Measurements from ENCODE around the gene SKP1. TPM values are rescaled to one million over a fixed set of nuclear protein-coding genes. Genes with fewer than 3 reads are reported as not detected.

SKP1 gene
- total RNA-seq, 1 experiment from 2014 or later: 436 TPM

DNA sequence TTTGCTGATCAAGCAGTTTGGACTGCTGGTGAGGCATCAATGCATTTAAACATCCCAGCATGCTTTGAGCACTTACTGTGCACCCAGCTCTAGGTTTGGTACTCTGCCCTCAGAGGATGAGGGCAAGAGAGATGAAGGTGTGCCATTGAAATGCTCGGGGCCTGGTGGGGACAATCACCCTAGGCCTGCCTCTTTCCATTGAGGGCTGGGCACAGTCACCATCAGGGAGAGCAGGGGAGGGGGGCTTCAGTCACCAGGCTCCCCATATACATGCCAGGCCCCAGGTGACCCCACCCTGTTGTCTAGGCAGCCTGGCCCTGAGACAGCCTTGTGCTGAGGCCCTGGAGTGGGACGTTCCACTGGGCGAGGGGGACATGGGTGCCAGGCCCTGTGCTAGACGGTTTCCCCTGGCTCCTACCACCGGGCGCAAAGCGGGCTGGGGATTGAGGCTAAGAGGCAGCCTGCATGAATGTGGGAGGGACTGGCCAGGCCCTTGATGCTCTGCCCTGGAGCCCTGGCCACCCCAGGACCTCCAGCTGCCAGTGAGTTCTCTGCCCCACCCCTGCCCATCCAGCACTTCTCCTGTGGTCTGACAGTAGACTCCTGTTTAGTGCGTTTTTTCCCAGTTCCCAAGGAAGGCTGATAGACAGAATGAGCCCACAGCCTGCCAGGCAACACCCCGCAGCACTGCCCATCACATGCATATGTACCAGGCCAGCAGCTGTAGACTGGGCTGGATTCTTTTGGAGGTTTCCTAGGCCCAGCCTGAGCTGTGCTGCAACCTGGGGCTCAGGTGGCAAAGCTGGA lies 43.4 kb downstream of the SKP1 start:
- in situ Hi-C loops (cut with HindIII; ENCODE audit: low sequenced_read_pairs): no loop called here
- no peak for DNase-seq (ENCODE audit: low spot score)

DNA sequence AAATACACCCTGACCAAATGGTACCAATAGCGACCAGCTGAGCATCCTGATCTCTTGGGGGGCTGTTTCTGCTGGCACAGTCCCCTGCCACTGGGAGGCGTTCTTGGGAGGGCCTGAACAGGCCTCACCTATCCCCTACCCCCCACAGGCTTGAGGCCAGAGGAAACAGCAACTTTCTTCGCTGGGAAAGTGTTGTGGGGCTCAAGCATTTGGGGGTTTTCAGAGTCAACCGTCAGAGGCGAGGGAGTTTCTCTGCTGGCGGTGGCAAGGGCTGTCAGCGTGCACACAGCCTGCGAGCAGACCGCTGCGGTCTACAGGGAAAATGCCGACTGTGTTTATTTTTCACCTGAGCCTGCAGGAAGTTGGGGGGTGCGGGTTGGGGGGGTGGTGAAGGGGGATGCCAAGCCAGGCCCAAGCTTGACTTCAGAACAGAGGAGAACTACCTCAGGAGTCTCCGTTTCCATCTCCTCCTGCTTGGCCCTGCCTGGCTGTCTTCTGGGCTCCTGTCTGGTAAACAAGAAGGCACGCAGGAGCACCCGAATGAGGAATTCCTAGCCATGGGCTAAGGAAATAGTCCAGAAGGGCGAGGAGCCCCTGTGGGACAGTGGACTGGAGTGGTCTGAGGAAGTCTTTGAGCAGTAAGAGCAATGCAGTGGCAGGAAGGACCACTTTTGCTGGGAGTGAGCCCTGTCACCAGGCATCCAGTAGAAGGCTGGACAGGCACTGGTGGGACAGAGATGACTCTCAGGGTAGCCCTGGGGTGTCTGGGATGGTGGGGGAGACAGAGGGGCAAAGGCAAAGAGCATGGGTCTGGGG lies 44.2 kb downstream of the SKP1 start:
- no peak for DNase-seq (ENCODE audit: low spot score)
- in situ Hi-C loops (cut with HindIII; ENCODE audit: low sequenced_read_pairs): no loop called here

DNA sequence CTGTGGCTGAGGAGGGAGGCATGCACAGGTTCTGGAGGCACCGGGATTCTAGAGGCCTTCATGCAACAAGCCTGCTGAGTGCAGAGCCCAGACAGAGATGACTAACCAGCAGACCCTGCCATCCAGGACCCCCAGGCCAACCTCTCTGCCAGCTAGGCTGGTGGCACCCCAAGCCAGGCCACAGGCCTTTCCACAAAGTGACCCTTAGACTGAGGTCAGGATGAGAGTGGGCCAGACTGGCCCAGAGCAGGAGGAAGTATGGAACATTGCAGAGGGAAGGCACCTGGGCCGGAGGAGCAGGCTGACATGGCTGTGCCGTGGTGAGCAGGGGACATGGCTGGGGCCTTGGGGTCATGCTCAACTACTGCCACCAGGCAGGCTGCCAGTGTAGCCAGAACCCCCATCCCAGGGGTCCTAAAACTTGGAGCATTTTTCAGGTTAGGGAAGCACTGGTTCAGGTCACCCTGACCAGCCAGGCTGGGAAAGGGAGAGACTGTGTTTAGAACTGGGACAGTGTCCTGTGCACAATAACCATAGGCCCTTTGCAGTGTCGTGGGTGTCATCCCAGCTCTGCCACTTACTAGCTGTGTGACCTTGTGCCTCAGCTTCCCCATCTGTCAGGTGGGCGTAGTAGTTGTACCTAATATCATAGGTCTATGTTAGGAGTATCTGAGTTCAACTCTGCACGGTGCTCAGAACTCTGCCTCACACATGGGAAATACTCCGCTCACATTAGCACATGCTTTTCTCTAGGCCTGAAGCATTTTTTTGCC lies 45.0 kb downstream of the SKP1 start:
- in situ Hi-C loops (cut with HindIII; ENCODE audit: low sequenced_read_pairs): no loop called here
- no peak for DNase-seq (ENCODE audit: low spot score)

DNA sequence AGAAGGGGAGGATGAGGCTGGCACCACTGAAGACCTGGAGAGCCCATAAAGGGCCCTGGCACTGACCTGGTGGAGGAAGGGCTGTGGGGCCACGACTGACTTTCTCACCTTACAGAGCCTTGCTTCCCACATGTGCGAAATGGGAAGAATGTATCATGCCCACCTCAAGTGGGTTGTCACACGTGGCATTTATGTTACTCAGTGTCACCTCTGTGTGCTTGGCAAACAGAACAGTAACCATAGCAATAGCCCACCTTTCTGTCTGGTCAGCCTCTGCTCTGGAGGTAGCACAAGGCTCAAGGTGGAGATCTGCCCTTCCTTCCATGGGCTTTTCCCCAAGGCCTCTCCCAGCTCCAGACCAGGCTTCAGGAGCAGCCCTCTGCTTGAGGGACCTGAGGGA lies 45.6 kb downstream of the SKP1 start:
- in situ Hi-C loops (cut with HindIII; ENCODE audit: low sequenced_read_pairs): no loop called here
- no peak for DNase-seq (ENCODE audit: low spot score)

DNA sequence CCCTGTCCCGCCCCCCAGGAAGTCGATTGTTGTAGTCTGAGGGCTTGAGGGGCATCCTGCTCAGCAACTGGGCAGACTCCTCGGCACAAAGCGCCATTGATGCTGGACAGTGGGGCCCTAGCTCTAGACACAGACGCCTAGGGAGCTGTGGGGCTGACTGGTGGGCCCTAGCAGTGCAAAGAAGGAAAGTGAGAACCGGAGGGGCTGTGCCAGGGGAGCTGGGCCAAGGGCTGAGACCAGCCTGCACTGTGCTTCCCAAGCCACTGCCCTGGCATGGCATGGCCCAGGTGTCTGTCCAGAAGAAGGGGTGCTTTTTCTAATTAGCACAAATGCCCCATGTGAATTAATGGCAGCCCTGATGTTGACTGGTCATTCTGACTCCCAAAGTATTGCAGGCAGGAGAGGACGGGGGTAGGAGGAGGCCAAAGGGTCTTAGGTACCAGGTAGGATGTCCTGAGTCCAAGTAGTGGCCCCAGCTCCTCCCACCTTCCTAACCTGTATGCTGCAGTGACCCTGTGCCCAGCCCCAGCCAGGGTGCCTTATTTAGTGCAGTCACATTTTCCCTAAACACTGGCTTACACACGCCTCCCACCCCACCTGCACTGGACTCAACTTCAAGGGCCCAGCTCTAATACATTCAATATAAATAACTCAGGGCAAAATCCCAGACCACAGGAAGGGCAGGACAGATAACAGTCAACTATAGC lies 46.4 kb downstream of the SKP1 start:
- DNase-seq (ENCODE audit: low spot score): no peak
- in situ Hi-C loops (cut with HindIII; ENCODE audit: low sequenced_read_pairs): no loop called here

DNA sequence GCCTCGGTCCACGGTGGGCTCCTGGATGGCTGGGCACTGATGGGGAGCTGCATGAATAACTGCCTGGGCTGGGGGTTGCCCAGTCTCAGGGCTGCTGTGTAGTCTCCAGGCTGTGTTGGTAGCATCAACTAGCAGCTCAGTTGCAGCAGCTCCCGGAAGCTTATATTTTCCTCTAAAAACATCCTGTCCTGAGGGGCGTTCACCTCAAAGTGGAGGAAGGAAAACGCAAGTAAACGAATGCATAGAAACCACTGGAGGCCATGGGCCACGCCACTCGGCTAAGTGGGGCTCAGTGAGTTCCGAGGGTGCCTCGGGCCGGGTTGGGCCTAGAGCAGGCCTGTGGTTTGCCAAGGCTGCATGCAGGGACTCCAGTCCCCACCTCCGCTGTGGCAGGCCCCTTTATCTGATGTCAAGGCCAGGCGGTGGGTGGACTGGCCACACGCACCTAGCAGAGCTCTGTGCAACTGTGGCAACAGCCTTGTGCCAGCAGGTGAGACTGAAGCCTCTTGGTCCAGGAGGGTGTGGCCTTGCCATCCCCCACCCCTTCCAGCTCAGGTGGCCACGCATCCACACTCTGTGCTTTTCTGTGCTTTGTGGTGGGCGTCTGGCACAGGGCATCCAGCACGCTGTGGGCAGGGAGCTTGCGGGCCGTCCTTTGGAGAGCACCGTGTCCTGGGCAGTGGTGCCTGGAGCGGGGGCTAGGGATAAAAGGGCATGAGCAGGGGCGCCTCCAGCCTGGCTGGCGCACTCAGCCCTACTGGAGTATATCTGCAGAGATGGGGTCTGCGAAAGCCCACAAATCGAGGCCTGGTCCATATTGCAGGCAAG lies 47.1 kb downstream of the SKP1 start:
- in situ Hi-C loops (cut with HindIII; ENCODE audit: low sequenced_read_pairs): loop anchor here (5.0 kb wide), 1 partner anchor 77 kb away; no protein-coding TSS in a partner anchor
- DNase-seq (ENCODE audit: low spot score): no peak

- DNase-seq (ENCODE audit: low spot score): no peak
- in situ Hi-C loops (cut with HindIII; ENCODE audit: low sequenced_read_pairs): loop anchor here (5.0 kb wide), 1 partner anchor 76 kb away; no protein-coding TSS in a partner anchor
Observed at GRCh38 chr5:134128648-134128995, 48.1 kb downstream of the SKP1 start.

- in situ Hi-C loops (cut with HindIII; ENCODE audit: low sequenced_read_pairs): loop anchor here (5.0 kb wide), 1 partner anchor 76 kb away; no protein-coding TSS in a partner anchor
- no peak for DNase-seq (ENCODE audit: low spot score)
Observed at GRCh38 chr5:134127988-134128647, 48.6 kb downstream of the SKP1 start.

GRCh38 chr5:134127376-134127861 lies 49.3 kb downstream of the SKP1 start:
- peak; percentile 67 for DNase-seq (ENCODE audit: low spot score)

GRCh38 chr5:134125039-134126015 lies 51.4 kb downstream of the SKP1 start:
- DNase-seq (ENCODE audit: low spot score): peak; percentile 91
- in situ Hi-C loops (cut with HindIII; ENCODE audit: low sequenced_read_pairs): loop anchor here (5.0 kb wide), 1 partner anchor 73 kb away; no protein-coding TSS in a partner anchor

More at GRCh38 chr5:134127376-134127861, 49.3 kb downstream of the SKP1 start:
- in situ Hi-C loops (cut with HindIII; ENCODE audit: low sequenced_read_pairs): loop anchor here (5.0 kb wide), 1 partner anchor 75 kb away; no protein-coding TSS in a partner anchor

GRCh38 chr5:134124289-134125038 lies 52.3 kb downstream of the SKP1 start:
- in situ Hi-C loops (cut with HindIII; ENCODE audit: low sequenced_read_pairs): loop anchor here (5.0 kb wide), 1 partner anchor 72 kb away; no protein-coding TSS in a partner anchor
- DNase-seq (ENCODE audit: low spot score): no peak

DNA sequence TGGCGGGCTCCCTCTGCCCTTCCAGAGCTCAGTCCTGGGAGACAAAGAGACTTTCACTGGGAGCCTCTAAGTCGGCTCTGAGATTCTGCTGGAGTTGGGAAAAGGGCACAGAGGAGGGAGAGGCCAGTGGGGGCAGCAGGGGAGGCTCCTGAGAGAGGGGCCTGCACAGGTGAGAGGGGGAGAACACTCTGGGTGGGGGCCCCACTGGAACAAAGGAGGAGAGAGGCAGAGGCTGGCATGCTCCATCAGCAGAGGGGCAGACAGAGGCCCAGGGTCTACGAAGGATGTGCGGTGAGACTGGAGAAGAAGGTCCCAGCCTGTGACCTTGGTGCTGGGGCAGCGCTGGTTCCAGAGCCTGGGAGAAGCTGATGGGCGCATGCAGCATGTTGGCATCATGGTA lies 53.4 kb downstream of the SKP1 start:
- no peak for DNase-seq (ENCODE audit: low spot score)
- in situ Hi-C loops (cut with HindIII; ENCODE audit: low sequenced_read_pairs): no loop called here

- no peak for DNase-seq (ENCODE audit: low spot score)
- in situ Hi-C loops (cut with HindIII; ENCODE audit: low sequenced_read_pairs): no loop called here
Observed at GRCh38 chr5:134122530-134122929, 54.2 kb downstream of the SKP1 start.

DNA sequence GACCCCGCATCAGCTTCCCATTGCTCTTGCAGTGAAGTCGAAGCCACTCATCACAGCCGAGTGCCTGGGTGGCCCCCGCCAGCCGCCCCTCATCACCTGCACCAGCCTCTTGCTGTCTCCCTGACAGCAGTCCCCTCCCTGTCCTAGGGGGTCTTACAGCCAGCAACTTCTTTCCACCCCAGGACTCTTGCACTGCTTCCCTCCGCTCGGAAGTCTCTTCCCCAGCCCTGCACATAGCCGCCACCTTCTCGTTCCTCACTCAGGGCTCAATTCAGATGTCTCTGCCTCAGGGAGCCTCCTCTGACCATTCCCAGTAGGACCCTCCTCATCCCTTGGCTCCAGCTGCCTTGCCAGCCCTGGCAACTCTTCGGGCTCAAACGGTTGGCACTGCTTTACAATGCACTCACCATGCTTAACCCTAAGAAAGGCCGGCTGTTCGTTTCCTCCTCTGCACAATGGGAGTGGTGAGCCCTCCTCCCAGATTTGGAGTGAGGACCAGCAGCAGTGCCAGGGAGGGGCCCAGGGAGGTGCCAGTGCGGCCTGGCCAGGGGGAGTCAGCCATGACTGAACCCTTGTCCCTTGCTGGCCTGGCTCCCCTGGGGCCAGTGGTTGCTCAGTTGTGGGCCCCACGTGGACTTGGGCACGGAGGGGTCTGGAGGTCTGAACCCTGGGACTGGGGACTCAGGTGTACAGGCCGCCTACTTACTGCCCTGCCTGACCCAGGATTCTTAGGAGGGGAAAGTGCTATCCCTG lies 56.2 kb downstream of the SKP1 start:
- in situ Hi-C loops (cut with HindIII; ENCODE audit: low sequenced_read_pairs): no loop called here
- no peak for DNase-seq (ENCODE audit: low spot score)

DNA sequence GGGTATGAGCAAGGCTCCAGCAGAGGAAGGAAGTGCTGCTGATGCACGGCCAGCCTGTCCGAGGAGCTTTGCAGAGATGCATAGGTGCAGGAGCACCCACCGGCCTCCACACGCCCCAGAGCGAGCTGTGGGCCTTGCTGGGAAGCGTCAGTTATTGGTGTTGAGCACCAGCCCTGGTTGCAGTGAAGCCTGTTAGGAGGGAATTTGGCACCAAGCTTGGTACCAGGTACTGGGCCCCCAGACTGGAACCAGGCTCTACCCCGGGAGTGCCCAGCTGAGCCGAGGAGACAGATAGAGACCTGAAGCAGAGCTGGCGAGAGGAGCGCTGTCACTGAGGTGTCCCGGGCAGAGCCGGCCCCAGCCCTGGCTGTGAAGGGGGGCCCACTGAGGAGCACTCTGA lies 57.0 kb downstream of the SKP1 start:
- DNase-seq (ENCODE audit: low spot score): no peak
- in situ Hi-C loops (cut with HindIII; ENCODE audit: low sequenced_read_pairs): no loop called here
